DMS53 treated with DMSO at 0.1 percent for 48 hours (cell line): ENCODE measurements around the gene NLRC5.
"Not testable (repeated sequence)": the region's sequence is repeated elsewhere in the genome, so short reads cannot be mapped to it uniquely, and the experiment has no call there.

Source experiments
- DNase-seq: peaks from one replicate; lab custom pipeline; 2025; ENCODE audit not compliant: unreplicated experiment; lab: John Stamatoyannopoulos, UW

The NLRC5 gene

GRCh38 chr16:57042157-57043111 lies 53.1 kb downstream of the NLRC5 start:
- no peak for DNase-seq

GRCh38 chr16:57043248-57043647 lies 53.9 kb downstream of the NLRC5 start:
- DNase-seq, result no peak

DNA sequence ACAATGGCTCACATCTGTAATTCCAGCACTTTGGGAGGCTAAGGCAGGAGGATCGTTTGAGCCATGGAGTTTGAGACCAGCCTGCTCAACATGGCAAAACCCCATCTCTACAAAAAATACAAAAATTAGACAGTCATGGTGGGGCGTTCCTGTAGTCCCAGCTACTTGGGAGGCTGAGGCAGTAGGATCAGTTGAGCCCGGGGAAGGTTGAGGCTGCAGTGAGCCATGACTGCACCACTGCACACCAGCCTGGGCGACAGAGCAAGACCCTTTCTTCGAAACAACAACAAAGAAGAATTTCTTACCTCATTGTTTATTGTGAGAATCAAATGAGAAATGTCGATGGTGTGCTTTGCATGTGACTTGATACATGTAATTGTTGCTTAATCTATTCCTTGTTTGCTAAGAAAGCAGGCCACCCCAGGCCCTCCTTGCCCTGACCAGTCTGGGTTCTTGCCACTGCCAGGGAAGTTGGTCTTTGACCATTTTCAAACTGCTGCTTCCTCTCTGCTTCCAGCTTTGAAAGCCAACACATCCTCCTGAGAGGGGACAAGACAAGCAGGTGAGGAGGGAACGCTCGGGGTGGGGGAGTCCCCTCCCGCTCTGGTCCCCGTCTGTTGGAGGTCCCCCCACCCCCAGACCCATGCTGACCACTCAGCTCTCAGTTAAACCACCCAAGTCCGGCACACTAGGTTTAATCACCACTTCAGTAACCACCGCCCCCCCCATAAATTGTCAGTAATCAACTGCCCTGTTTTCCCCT lies 55.8 kb downstream of the NLRC5 start:
- DNase-seq, result no peak

- DNase-seq, result no peak
These were observed 56.5 kb downstream of the NLRC5 start for GRCh38 chr16:57045694-57046381.

- no peak for DNase-seq
These were observed 58.7 kb downstream of the NLRC5 start for GRCh38 chr16:57048095-57048494.

GRCh38 chr16:57049678-57050077 lies 60.3 kb downstream of the NLRC5 start:
- DNase-seq, result no peak

DNA sequence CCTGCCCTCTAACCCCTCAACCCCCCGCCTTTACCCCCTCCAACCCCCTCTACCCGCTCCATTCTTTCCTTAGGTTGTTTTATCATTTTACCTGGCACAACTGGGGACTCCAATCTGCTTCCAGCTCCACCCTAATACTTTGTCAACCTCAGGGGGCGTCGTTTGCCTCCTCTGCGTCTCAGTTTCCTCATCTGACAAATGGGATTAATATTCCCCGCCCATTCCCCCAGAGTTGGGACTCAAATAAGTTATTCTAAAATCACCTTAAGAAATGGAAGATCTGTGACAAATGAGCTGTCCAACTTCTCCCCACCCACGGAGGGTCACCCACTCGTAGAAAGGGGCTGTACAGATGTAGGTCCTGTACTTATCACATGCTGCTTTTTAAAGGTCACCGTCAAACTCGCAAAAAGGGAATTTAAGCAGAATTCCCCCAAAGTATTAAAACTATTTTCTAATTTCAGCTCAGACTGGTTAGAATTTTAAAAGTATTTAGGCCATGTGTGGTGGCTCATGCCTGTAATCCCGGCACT lies 62.4 kb downstream of the NLRC5 start:
- DNase-seq, result no peak

DNA sequence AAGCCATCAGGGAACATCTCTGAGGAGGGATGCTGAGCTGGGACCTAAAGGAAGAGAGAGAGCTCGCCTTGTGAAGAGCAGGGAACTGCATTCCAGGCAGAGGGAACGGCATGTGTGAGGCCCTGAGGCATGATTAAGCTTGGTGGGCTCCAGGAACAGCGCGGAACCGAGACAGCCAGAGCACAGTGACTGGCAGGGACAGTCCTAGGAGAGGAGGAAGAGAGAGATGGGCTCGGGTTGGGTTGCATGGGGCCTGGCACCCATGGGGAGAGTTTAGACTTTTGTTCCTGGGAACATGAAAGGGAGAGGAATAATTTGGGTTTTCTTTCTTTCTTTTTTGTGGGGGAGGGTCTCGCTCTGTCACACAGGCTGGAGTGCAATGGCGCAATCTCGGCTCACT lies 63.8 kb downstream of the NLRC5 start:
- DNase-seq, result no peak

DNA sequence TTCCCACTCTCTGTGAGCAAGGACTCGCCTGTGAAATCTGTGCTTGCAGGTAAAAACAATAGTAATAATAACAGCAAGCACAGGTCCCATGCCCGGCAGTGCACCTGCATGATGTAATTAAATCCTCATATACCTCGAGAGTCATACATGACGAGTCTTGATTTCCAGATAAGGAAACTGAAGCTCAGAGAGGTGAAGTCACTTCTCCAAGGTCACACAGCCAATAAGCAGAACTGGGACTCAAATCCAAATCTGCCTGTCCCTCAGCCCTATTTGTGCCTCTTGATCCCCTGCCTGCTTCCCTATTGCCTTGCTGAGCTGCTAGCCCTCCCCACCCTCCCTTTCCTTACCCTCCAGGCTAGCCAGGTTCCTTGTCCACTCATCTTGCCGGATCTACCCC lies 65.0 kb downstream of the NLRC5 start:
- DNase-seq, result no peak

DNA sequence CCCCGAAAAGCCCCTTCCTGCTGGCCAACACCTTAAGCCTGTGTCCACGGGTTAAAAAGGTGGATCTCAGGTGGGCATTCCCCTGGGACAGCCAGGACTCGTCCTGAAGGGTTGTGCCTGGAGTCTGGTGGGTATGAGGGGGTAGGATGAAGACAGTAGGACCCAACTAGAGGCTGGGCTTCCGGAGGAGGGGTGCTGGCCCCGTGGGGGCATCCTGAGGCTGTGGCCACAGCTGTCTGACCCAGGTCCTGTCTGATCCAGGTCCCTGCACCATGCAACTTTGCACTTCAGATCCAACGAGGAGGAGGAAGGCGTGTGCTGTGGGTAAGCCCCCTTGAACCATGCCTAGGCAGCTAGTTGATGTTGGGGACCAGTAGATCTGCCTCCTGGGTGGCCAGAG lies 65.4 kb downstream of the NLRC5 start:
- no peak for DNase-seq

GRCh38 chr16:57055671-57056070 lies 66.3 kb downstream of the NLRC5 start:
- DNase-seq, result no peak

GRCh38 chr16:57058291-57058861 lies 69.0 kb downstream of the NLRC5 start:
- no peak for DNase-seq

DNA sequence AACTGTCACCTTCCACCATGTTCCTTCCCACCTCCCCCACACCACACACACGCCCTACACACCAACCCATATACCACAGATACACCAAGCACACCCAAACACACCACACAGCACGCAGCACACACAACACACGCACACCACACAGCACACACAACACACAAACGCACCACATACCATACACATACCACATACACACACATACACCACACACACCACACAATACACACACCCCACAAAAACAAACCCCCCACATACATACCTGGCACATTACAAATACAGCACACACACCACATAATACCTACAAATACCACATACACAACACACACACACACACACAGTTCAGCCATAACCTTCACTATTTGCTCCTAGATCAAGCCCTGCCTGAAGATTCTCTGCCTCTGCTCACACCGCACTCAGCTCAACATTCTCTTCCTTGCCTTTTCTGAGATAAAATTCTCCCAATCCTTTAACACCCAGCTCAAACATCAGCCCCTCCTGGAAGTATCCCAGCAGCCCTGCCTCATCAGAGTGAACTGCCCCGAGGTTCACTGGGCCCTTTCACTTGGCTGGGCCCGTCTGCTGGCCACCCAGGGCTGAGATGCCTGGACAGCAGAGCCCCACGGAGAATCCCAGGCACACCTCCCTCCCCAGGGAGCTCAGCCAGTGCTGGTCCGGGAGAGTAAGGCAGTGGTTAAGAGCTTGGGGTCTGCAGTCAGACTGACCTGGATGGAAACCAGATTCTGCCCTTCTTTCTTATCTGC lies 71.1 kb downstream of the NLRC5 start:
- DNase-seq, result no peak

DNA sequence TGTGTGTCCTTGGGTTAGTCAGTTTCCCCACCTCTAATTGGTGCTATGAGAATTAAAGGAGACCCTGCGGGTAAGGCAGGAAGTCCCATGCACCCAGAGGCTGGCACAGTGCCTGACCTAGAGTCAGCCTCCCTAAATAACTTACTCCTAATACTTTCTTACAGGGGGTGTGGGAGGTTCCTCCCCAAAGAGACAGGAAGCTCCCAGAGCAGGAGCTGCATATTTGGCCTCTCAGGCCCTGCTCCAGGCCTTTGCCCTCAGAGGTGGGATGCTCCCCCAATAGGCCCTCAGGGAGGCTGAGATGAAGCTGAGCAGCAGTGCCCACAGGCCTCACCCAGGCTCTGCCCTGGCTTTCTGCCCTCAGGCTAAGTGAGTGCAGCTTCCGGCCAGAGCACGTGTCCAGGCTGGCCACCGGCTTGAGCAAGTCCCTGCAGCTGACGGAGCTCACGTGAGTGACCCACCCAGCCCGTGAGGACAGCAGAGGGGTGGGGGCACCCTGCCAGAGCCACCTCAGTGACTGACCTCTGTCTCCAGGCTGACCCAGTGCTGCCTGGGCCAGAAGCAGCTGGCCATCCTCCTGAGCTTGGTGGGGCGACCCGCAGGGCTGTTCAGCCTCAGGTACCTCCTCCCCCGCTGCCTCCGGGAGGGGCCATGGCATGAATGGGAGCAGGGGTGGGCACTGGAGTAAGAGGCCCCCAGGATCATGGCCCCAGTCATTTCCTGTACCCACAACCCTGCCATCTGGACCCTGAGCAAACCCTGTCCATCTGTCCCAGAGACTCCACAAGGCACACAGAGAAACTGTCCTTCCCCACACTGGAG lies 71.9 kb downstream of the NLRC5 start:
- DNase-seq, result no peak

DNA sequence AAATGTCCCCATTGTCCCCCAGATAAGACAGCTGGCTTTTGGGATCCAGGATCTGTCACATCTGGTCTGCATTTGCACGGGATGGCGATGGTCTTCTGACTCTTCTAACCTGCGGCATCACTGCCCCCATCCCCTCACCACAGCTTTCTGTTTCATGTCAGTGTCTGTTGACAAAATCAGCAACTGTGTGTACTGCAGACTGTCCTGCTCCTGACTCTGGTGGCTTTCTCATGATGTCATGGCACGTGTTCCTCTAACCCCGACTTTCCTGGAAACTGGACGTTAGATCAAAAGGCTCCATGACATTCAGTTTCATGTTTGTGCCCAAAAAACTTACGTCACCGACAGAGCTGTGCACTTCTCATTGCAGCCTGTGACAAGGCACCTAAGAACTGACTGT lies 73.0 kb downstream of the NLRC5 start:
- DNase-seq, result no peak

GRCh38 chr16:57063189-57063588 lies 73.8 kb downstream of the NLRC5 start:
- DNase-seq, result not testable (repeated sequence)

GRCh38 chr16:57064995-57065394 lies 75.6 kb downstream of the NLRC5 start:
- DNase-seq, result no peak

- no peak for DNase-seq
These were observed 77.3 kb downstream of the NLRC5 start for GRCh38 chr16:57066625-57067024.

DNA sequence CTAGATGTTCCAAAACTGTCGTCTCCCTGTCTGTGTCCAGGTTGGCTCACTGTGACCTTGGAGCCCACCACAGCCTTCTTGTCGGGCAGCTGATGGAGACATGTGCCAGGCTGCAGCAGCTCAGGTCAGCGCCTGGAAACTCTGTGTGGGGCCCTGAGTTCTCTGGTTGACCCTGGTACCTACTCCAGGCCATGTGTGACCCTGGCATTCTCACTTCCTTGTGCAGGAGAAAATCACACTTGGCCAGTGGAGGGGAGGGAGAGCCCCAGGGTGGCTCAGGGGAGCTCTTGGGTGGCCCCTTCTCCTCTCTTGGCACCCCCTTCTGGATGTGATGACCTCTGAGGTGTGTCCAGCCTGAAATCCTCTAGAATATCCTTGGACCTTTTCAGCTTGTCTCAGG lies 78.0 kb downstream of the NLRC5 start:
- DNase-seq, result no peak
